ENCODE measurements around the gene PXDN. TPM values are rescaled to one million over a fixed set of nuclear protein-coding genes. Genes with fewer than 3 reads are reported as not detected.

Gene PXDN
- total and polyA plus RNA-seq, 2 donors (not counting 3 experiments of a cell fraction or from before 2014, with no cell fraction given) = 231 to 308 TPM

DNA sequence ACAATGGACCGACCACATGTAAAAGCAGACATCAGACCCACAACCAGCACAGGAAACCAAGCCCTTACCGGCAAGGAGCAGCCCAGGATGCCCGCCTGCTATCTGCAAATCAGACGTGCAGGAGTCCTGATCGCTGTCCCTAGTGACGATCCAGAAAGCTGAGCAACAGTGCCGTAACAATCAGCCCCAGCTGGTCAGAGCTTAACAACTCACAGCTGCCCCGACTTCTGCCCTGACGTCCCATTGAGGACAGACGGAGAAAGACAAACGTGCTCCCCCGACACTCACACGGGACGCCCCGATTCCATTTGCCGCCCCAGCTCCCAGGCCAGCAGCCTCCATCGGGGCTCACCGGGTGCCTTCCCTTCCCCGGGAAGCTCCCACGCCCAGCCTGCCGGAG, 39.8 kb upstream of the PXDN start:
- Histone ChIP-seq H3K27ac (ENCODE audit: insufficient read depth, low read depth, low read length) (no peak overlapping the region), H3K4me1 (ENCODE audit: control insufficient read depth, extremely low read depth, insufficient read depth, low read length) (no peaks in the 10 kb centered on the region), H3K4me2 (ENCODE audit: insufficient read depth, low read length) (no peak overlapping the region), H4K20me1 (replicated peaks; ENCODE audit: control insufficient read depth, extremely low read depth, insufficient read depth, low read length) (no peaks in the 10 kb centered on the region), H3K27me3 (ENCODE audit: control insufficient read depth in 2 of 2, insufficient read depth in 2 of 2, low read length in 2 of 2) (peaks cover 0 to 3% of the 10 kb centered on the region in 2 experiments), H2AFZ (ENCODE audit: low read depth, low read length) (no peak overlapping the region), H3K36me3 (ENCODE audit: control insufficient read depth in 2 of 2, extremely low read depth in 1 of 2, insufficient read depth in 2 of 2, low read length in 2 of 2) (no peaks in the 10 kb centered on the region), H3K9me3 (replicated peaks; ENCODE audit: control insufficient read depth, insufficient read depth, low read length) (no peaks in the 10 kb centered on the region), H3K9ac (replicated peaks; ENCODE audit: extremely low read depth, insufficient read depth, low read length) (no peak overlapping the region), H3K9me1 (replicated peaks; ENCODE audit: control insufficient read depth, extremely low read depth, insufficient read depth, low read length) (no peaks in the 10 kb centered on the region), H3K79me2 (ENCODE audit: control insufficient read depth, insufficient read depth, low read length) (no peaks in the 10 kb centered on the region), H3K4me3 (replicated peaks in 1 of 3; ENCODE audit: insufficient read depth in 1 of 3, low read depth in 1 of 3, low read length in 3 of 3) (no peak overlapping the region)
- CTCF ChIA-PET = interaction anchor here (1.0 to 2.2 kb wide), 4 partner anchors 11 to 233 kb away, joined by 3 to 7 read pairs (median 4); no protein-coding TSS in a partner anchor
- no peak for FAIRE-seq
- DNase-seq (ENCODE audit: low read depth, low spot score) = no peak
- POLR2A ChIA-PET = no interaction called here
- no TSS peak for BruUV-seq (replicated peaks)
- dilution Hi-C loops (cut with MboI; ENCODE audit: extremely low pct_ligation_motif_present, low sequenced_read_pairs) (no loop called here), intact Hi-C loops (cut with micrococcal nuclease) (no loop called here)
- TF ChIP-seq POLR2AphosphoS5 (IDR thresholded peaks at IDR 0.05; ENCODE audit: insufficient read depth, low read depth, low read length) = no peak

DNA sequence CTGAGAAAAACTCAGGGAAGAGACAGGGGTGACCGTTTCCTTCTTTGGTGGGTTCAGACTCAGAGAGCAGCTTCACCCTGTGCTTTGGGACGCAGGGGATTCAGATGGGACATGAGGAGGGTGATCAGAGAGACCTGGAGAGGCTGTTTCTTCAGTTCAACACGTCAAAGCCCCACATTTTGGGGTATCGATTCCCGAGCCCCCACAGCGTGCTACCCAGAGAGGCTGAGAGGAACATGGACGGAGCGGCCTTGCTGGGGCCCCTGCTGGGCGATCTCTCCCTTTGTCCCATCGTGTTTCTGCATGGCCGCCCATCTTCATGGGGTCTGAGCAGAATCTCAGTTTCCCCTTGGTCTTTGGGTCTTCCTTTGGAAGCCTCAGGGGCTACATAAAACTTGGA, 38.2 kb upstream of the PXDN start:
- H3K9ac ChIP-seq (replicated peaks; ENCODE audit: extremely low read depth, insufficient read depth, low read length) = no peak overlapping the region
- H3K27me3 ChIP-seq (ENCODE audit: control insufficient read depth in 2 of 2, insufficient read depth in 2 of 2, low read length in 2 of 2) = peaks cover 0 to 3% of the 10 kb centered on the region in 2 experiments
- no peak for TF ChIP-seq POLR2A (IDR thresholded peaks at IDR 0.05; ENCODE audit: low read depth, low read length)
- TF ChIP-seq JUN (IDR thresholded peaks at IDR 0.05; ENCODE audit: borderline replicate concordance, insufficient read depth, insufficient read length, low read depth) = no peak
- no peak for TF ChIP-seq FOS (IDR thresholded peaks at IDR 0.05; ENCODE audit: borderline replicate concordance, insufficient read depth, low read length)
- TF ChIP-seq POLR2AphosphoS5 (IDR thresholded peaks at IDR 0.05; ENCODE audit: insufficient read depth, low read depth, low read length) = no peak
- TF ChIP-seq, protein P1, sequence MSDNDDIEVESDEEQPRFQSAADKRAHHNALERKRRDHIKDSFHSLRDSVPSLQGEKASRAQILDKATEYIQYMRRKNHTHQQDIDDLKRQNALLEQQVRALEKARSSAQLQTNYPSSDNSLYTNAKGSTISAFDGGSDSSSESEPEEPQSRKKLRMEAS (IDR thresholded peaks at IDR 0.05; ENCODE audit: insufficient read depth, insufficient read length) = no peak
- TF ChIP-seq, protein P2, sequence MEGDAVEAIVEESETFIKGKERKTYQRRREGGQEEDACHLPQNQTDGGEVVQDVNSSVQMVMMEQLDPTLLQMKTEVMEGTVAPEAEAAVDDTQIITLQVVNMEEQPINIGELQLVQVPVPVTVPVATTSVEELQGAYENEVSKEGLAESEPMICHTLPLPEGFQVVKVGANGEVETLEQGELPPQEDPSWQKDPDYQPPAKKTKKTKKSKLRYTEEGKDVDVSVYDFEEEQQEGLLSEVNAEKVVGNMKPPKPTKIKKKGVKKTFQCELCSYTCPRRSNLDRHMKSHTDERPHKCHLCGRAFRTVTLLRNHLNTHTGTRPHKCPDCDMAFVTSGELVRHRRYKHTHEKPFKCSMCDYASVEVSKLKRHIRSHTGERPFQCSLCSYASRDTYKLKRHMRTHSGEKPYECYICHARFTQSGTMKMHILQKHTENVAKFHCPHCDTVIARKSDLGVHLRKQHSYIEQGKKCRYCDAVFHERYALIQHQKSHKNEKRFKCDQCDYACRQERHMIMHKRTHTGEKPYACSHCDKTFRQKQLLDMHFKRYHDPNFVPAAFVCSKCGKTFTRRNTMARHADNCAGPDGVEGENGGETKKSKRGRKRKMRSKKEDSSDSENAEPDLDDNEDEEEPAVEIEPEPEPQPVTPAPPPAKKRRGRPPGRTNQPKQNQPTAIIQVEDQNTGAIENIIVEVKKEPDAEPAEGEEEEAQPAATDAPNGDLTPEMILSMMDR (IDR thresholded peaks at IDR 0.05; ENCODE audit: extremely low read depth in 1 of 2, insufficient read depth in 1 of 2, low read depth in 1 of 2, low read length in 2 of 2) = no peak
- no peak for TF ChIP-seq GATA2 (IDR thresholded peaks at IDR 0.05; ENCODE audit: insufficient read depth, insufficient read length, low read depth, low read length)
- no peak for TF ChIP-seq EZH2 (IDR thresholded peaks at IDR 0.05; ENCODE audit: borderline replicate concordance, low read depth, low read length, severe bottlenecking)
- no peak for TF ChIP-seq MYC (IDR thresholded peaks at IDR 0.05; ENCODE audit: low read depth, low read length)
- no peak overlapping the region for H3K27ac ChIP-seq (ENCODE audit: insufficient read depth, low read depth, low read length)
- CTCF ChIA-PET = no interaction called here
- dilution Hi-C loops (cut with MboI; ENCODE audit: extremely low pct_ligation_motif_present, low sequenced_read_pairs) = no loop called here
- no peak overlapping the region for H3K4me2 ChIP-seq (ENCODE audit: insufficient read depth, low read length)
- no peaks in the 10 kb centered on the region for H3K9me1 ChIP-seq (replicated peaks; ENCODE audit: control insufficient read depth, extremely low read depth, insufficient read depth, low read length)
- H3K9me3 ChIP-seq (replicated peaks; ENCODE audit: control insufficient read depth, insufficient read depth, low read length) = no peaks in the 10 kb centered on the region
- no peaks in the 10 kb centered on the region for H3K79me2 ChIP-seq (ENCODE audit: control insufficient read depth, insufficient read depth, low read length)
- intact Hi-C loops (cut with micrococcal nuclease) = no loop called here
- BruUV-seq (replicated peaks) = no TSS peak
- POLR2A ChIA-PET = no interaction called here
- H4K20me1 ChIP-seq (replicated peaks; ENCODE audit: control insufficient read depth, extremely low read depth, insufficient read depth, low read length) = no peaks in the 10 kb centered on the region
- H3K4me1 ChIP-seq (ENCODE audit: control insufficient read depth, extremely low read depth, insufficient read depth, low read length) = no peaks in the 10 kb centered on the region
- H3K4me3 ChIP-seq (replicated peaks in 1 of 3; ENCODE audit: insufficient read depth in 1 of 3, low read depth in 1 of 3, low read length in 3 of 3) = no peak overlapping the region
- no peak for FAIRE-seq
- H3K36me3 ChIP-seq (ENCODE audit: control insufficient read depth in 2 of 2, extremely low read depth in 1 of 2, insufficient read depth in 2 of 2, low read length in 2 of 2) = no peaks in the 10 kb centered on the region
- DNase-seq (ENCODE audit: low read depth, low spot score) = no peak
- H2AFZ ChIP-seq (ENCODE audit: low read depth, low read length) = no peak overlapping the region
